DND-41 (cell line): ENCODE data around the gene ZNF791.

Experiments used
- CTCF ChIP-seq: IDR thresholded peaks from 2 replicates; pipeline ENCODE4 v1.5.1; 2012; ENCODE audit warnings: borderline replicate concordance, low read length, moderate library complexity, mild to moderate bottlenecking; ENCODE audit not compliant: poor library complexity, severe bottlenecking; ENCODE audit errors: extremely low read depth
- EZH2 ChIP-seq: IDR thresholded peaks from 3 replicates; pipeline ENCODE4 v1.6.1; 2012; ENCODE audit warnings: borderline replicate concordance, low read depth, mild to moderate bottlenecking, moderate library complexity, low read length, inconsistent platforms; ENCODE audit not compliant: severe bottlenecking

GRCh38 chr19:12675940-12676339 lies 65.2 kb downstream of the ZNF791 start:
- TF ChIP-seq CTCF (no peak), EZH2 (no peak)
